Ovary (tissue), 3 donors: ENCODE data around the gene GPR6.

Experiments used
- CTCF ChIP-seq, 3 donors: fragments of 450-650 bp in 2 of 3; fragments of 200-600 bp in 1 of 3; IDR thresholded peaks; one replicate each; pipeline versions ENCODE4 v1.5.1 to v1.8.0; 2016 to 2022; ENCODE audit warnings: antibody characterized with exemption in 3 of 3, mild to moderate bottlenecking in 1 of 3
- EP300 ChIP-seq: sonication (generic); formaldehyde crosslinking; IDR thresholded peaks from one replicate; pipeline ENCODE4 v1.6.1; 2017; ENCODE audit warnings: antibody characterized with exemption
- POLR2A ChIP-seq: fragments of 450-650 bp; IDR thresholded peaks from one replicate; pipeline ENCODE4 v1.6.1; 2017; ENCODE audit warnings: antibody characterized with exemption, mild to moderate bottlenecking, moderate library complexity
- donor health status: DM: no; HTN: no; CAD: no.

GRCh38 chr6:110013386-110013785, 35.3 kb downstream of the GPR6 start:
- no peak for TF ChIP-seq CTCF (IDR thresholded peaks at IDR 0.05)
- TF ChIP-seq POLR2A = no peak
- no peak for TF ChIP-seq EP300
